Peyer's patch (tissue), 4 donors: ENCODE measurements around the gene ZBTB20. TPM values are rescaled to one million over a fixed set of nuclear protein-coding genes. Genes with fewer than 3 reads are reported as not detected.

Source experiments
- DNase-seq, 3 donors: peaks; one replicate each; pipeline ENCODE4 v3.0.0-alpha.2; 2017 to 2019
- H3K27ac ChIP-seq, 4 donors: fragments of 200-600 bp; sonication (generic); one replicate each; pipeline ENCODE4 v1.5.1; 2016 to 2019
- H3K27me3 ChIP-seq, 2 donors: fragments of 200-600 bp; sonication (generic); one replicate each; pipeline ENCODE4 v1.5.1; 2019
- H3K36me3 ChIP-seq, 3 donors: fragments of 200-600 bp; sonication (generic); one replicate each; pipeline ENCODE4 v1.5.1; 2016 to 2019
- H3K4me1 ChIP-seq, 4 donors: fragments of 200-600 bp; sonication (generic); one replicate each; pipeline ENCODE4 v1.5.1; 2016 to 2019
- H3K4me3 ChIP-seq, 4 donors: fragments of 200-600 bp; sonication (generic); 1 replicate in 3 of 4; 2 replicates in 1 of 4; pipeline ENCODE4 v1.5.1; 2016 to 2019; ENCODE audit warnings: mild to moderate bottlenecking in 1 of 4
- H3K9me3 ChIP-seq, 4 donors: fragments of 200-600 bp; sonication (generic); one replicate each; pipeline ENCODE4 v1.5.1; 2016 to 2019; ENCODE audit warnings: mild to moderate bottlenecking in 1 of 4
- POLR2A ChIP-seq, 2 donors: fragments of 450-650 bp; IDR thresholded peaks; one replicate each; pipeline ENCODE4 v1.5.1; 2017; ENCODE audit warnings: antibody characterized with exemption in 2 of 2, mild to moderate bottlenecking in 2 of 2, moderate library complexity in 2 of 2
- total RNA-seq, 4 donors: library from RNA; depleted of rRNA; stranded (reverse); fragments of >200 nt; gene quantifications; one replicate each; pipeline ENCODE4 v1.1.0, GENCODE V29; 2016
- TF ChIP-seq, protein P1 (sequence below), 6 experiments: fragments of 450-650 bp in 4 of 6; fragments of 200-600 bp in 2 of 6; sonication (generic) in 1 of 6; IDR thresholded peaks; one replicate each; pipeline ENCODE4 v1.5.1; 2017 to 2019; ENCODE audit warnings: antibody characterized with exemption in 6 of 6, mild to moderate bottlenecking in 3 of 6, moderate library complexity in 1 of 6

The ZBTB20 gene
- total RNA-seq, 4 donors from 2014 or later: 19.6 to 135 (median 57.2) TPM

- no peaks in the 10 kb centered on the region for H3K4me1 ChIP-seq
These were observed 511.2 kb downstream of the ZBTB20 start for GRCh38 chr3:114635878-114636277.

DNA sequence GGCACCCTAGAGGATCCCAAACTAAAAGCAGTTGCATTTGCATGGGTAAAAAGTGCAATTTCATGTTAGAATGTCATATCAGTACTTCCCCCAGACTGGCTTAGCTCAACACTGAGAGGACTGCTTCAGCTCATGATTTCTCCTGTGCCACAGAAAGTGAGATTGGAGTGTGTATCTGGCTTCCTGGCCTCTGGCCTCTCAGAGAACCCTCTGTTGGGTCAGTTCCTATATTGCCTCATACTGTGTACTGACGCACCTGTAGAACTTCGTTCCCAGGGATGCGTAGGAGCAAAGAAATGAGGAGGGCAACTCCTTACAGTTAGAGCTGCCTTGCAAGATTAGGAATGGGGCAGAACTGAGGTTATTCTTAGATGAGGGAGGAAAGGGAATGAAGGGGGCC is 512.5 kb downstream of the ZBTB20 start:
- Histone ChIP-seq H3K4me1 (no peaks in the 10 kb centered on the region), H3K4me3 (no peak overlapping the region), H3K27me3 (no peaks in the 10 kb centered on the region), H3K27ac (no peak overlapping the region), H3K36me3 (no peaks in the 10 kb centered on the region), H3K9me3 (no peaks in the 10 kb centered on the region)
- TF ChIP-seq, protein P1, sequence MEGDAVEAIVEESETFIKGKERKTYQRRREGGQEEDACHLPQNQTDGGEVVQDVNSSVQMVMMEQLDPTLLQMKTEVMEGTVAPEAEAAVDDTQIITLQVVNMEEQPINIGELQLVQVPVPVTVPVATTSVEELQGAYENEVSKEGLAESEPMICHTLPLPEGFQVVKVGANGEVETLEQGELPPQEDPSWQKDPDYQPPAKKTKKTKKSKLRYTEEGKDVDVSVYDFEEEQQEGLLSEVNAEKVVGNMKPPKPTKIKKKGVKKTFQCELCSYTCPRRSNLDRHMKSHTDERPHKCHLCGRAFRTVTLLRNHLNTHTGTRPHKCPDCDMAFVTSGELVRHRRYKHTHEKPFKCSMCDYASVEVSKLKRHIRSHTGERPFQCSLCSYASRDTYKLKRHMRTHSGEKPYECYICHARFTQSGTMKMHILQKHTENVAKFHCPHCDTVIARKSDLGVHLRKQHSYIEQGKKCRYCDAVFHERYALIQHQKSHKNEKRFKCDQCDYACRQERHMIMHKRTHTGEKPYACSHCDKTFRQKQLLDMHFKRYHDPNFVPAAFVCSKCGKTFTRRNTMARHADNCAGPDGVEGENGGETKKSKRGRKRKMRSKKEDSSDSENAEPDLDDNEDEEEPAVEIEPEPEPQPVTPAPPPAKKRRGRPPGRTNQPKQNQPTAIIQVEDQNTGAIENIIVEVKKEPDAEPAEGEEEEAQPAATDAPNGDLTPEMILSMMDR (IDR thresholded peaks at IDR 0.05): no peak
- TF ChIP-seq POLR2A (IDR thresholded peaks at IDR 0.05): no peak
- DNase-seq: no peak

More at GRCh38 chr3:114635878-114636277, 511.2 kb downstream of the ZBTB20 start:
- Histone ChIP-seq H3K27ac (no peak overlapping the region), H3K9me3 (no peaks in the 10 kb centered on the region), H3K27me3 (no peaks in the 10 kb centered on the region), H3K4me3 (no peak overlapping the region), H3K36me3 (no peaks in the 10 kb centered on the region)
- no peak for TF ChIP-seq POLR2A (IDR thresholded peaks at IDR 0.05)
- TF ChIP-seq, protein P1 (IDR thresholded peaks at IDR 0.05): no peak
- DNase-seq: no peak

DNA sequence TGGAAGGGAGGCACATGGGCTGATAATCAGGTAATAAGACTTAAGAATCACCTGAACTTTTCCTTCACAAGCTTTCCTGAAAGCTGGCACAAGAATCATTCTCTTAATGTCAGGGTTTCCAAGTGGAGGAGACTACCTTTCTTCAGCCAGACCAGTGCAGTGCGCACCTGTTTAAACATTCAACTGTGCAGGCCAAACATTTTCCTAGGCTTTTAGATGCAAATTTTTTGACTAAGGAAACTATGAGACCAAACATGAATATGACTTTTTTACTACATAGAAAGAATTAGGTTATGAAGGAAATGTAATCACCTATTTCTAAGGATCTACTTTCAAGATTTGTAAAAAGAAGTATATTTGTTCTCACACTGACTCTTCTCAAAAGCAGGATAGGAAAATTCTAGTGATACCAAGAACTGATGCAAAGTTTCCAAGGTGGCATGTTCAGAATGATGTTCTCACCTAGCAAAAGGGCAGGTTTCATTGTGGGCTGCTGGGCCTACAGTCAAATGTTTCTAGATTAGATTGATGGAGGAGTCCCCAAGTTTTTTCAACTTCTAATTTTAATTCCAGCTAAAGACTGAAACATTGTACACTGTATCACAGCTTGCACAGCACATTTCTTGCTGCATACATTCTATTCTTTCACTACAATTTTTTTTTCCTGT is 514.2 kb downstream of the ZBTB20 start:
- Histone ChIP-seq H3K36me3 (no peaks in the 10 kb centered on the region), H3K4me1 (no peaks in the 10 kb centered on the region), H3K27me3 (no peaks in the 10 kb centered on the region), H3K27ac (no peak overlapping the region), H3K4me3 (no peak overlapping the region), H3K9me3 (no peaks in the 10 kb centered on the region)
- TF ChIP-seq, protein P1 (IDR thresholded peaks at IDR 0.05): no peak
- no peak for TF ChIP-seq POLR2A (IDR thresholded peaks at IDR 0.05)
- DNase-seq: no peak

- Histone ChIP-seq H3K4me1 (peaks cover 0 to 9% (median 2%) of the 10 kb centered on the region in 4 donors), H3K4me3 (no peak overlapping the region), H3K9me3 (no peaks in the 10 kb centered on the region), H3K36me3 (no peaks in the 10 kb centered on the region), H3K27ac (peak overlapping the region in 1 of 4 donors; percentile 6), H3K27me3 (no peaks in the 10 kb centered on the region)
- DNase-seq: no peak
- no peak for TF ChIP-seq POLR2A (IDR thresholded peaks at IDR 0.05)
These were observed 519.3 kb downstream of the ZBTB20 start for GRCh38 chr3:114627770-114628169.

DNA sequence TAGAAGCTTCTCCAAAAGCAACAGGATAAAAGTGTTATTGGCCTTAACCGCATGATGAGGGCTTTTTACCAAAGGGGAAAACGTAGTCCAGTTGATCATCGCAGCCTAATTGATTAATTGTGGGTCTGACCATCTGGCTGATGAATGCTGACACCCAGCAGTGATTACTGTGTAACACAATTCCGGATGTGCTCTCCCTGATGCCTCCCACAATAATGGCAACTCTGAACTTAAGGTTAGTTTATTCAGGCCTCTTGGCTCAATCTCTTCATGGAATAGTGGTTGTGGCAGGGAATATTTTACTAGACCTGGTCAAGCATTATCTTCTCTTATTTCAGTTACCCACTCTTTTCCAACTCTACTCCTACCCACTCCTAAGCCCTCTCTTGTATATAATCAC is 520.3 kb downstream of the ZBTB20 start:
- H3K9me3 ChIP-seq: no peaks in the 10 kb centered on the region
- no peak for DNase-seq
- TF ChIP-seq POLR2A (IDR thresholded peaks at IDR 0.05): no peak
- TF ChIP-seq, protein P1 (IDR thresholded peaks at IDR 0.05): no peak
- no peaks in the 10 kb centered on the region for H3K27me3 ChIP-seq
- H3K27ac ChIP-seq: peak overlapping the region in 1 of 4 donors; percentile 94
- H3K4me3 ChIP-seq: no peak overlapping the region
- H3K4me1 ChIP-seq: peaks cover 0 to 9% (median 2%) of the 10 kb centered on the region in 4 donors
- H3K36me3 ChIP-seq: no peaks in the 10 kb centered on the region

DNA sequence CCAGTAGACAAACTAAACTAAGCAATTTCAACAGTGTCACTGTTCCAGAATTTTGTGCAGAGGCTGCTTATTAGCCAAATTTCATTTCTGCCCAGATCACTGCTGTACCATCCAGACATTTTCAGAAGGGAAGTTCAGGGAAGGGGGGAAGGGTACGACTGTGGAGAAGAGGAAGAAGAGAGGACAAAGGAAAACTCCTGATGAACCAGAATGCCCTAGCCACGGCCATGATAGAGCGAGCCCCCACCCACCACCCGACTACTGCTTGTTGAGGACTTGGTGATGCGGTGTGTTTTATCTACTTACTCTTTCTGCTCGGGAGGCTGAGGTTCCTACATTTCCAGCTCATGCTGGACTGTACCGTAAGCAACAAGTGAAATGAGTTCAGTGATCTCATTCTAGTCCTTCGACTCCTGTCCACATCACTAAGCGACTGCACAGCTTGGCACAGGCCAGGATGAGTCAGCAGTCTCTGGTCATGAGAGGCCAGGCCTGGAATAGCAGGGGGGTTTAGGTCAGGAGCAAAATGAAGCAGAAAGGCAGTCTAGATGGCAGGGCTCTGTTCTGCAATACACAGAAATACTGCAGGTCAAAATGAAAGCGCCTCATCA is 522.4 kb downstream of the ZBTB20 start:
- H3K4me3 ChIP-seq: peak overlapping the region in 3 of 4 donors; percentile 19 to 42 (median 31)
- H3K4me1 ChIP-seq: peaks cover 0 to 9% (median 2%) of the 10 kb centered on the region in 4 donors
- peak; percentile 38 to 83 (median 57) for DNase-seq
- no peaks in the 10 kb centered on the region for H3K9me3 ChIP-seq
- peak in 1 of 2 donors; percentile 16 for TF ChIP-seq POLR2A (IDR thresholded peaks at IDR 0.05)
- TF ChIP-seq, protein P1 (IDR thresholded peaks at IDR 0.05): no peak
- no peaks in the 10 kb centered on the region for H3K36me3 ChIP-seq
- H3K27ac ChIP-seq: peak overlapping the region; percentile 55 to 94 (median 82)
- H3K27me3 ChIP-seq: no peaks in the 10 kb centered on the region
